HTR-8/SVneo (cell line): ENCODE results near the gene LRRC45.
A peak's percentile ranks its signal among the peaks of the same experiment; 100 is the strongest.

Experiments
- DNase-seq: peaks from one replicate; pipeline ENCODE4 v3.0.0; 2011; ENCODE audit warnings: low spot score, mixed read lengths; ENCODE audit not compliant: insufficient read length
- FAIRE-seq: peaks from 2 replicates; lab custom pipeline; 2011; peaks lifted over from hg19 to GRCh38; lab: Jason Lieb, UNC

The LRRC45 gene

GRCh38 chr17:82017612-82018151 lies 5.4 kb upstream of the LRRC45 start:
- FAIRE-seq (no peak), DNase-seq (no peak)

GRCh38 chr17:82018152-82018988 lies 4.7 kb upstream of the LRRC45 start:
- DNase-seq (no peak), FAIRE-seq (no peak)

GRCh38 chr17:82018989-82019689 lies 4.0 kb upstream of the LRRC45 start:
- no peak for FAIRE-seq
- no peak for DNase-seq

GRCh38 chr17:82019690-82020571 lies 3.2 kb upstream of the LRRC45 start:
- peak; percentile 49 for DNase-seq
- no peak for FAIRE-seq

- DNase-seq, result no peak
- FAIRE-seq, result no peak
Observed at GRCh38 chr17:82020572-82021106, 2.5 kb upstream of the LRRC45 start.

GRCh38 chr17:82021107-82021899 lies 1.8 kb upstream of the LRRC45 start:
- FAIRE-seq (peak; percentile 64), DNase-seq (peak; percentile 62)

- no peak for FAIRE-seq
- DNase-seq, result no peak
Observed at GRCh38 chr17:82021900-82022309, 1.2 kb upstream of the LRRC45 start.

GRCh38 chr17:82022310-82022980 lies 660 bp upstream of the LRRC45 start, which contains the start of gene CENPX:
Gene CENPX (minus strand): TSS chr17:82022878. CDS start chr17:82022861, 17 bp downstream.
- DNase-seq (no peak), FAIRE-seq (no peak)

- FAIRE-seq (no peak), DNase-seq (no peak)
Observed at GRCh38 chr17:82023447-82024241, 539 bp downstream of the LRRC45 start.

GRCh38 chr17:82024859-82025258 lies 1.8 kb downstream of the LRRC45 start:
- no peak for FAIRE-seq
- DNase-seq, result no peak

- FAIRE-seq, result no peak
- DNase-seq, result no peak
Observed at GRCh38 chr17:82025401-82026107, 2.4 kb downstream of the LRRC45 start.

- no peak for FAIRE-seq
- no peak for DNase-seq
Observed at GRCh38 chr17:82028246-82028645, 5.1 kb downstream of the LRRC45 start.

GRCh38 chr17:82028966-82029365 lies 5.9 kb downstream of the LRRC45 start:
- DNase-seq (no peak), FAIRE-seq (no peak)

GRCh38 chr17:82029391-82029790 lies 6.3 kb downstream of the LRRC45 start:
- DNase-seq (no peak), FAIRE-seq (no peak)

- DNase-seq, result no peak
- FAIRE-seq, result no peak
Observed at GRCh38 chr17:82029990-82030469, 6.9 kb downstream of the LRRC45 start.

GRCh38 chr17:82030470-82031302 lies 7.6 kb downstream of the LRRC45 start:
- peak; percentile 75 for FAIRE-seq
- peak; percentile 84 for DNase-seq
